Measurements from ENCODE around the gene GIPC3.

The GIPC3 gene

GRCh38 chr19:3605361-3605760 lies 20.1 kb downstream of the GIPC3 start:
- no peak for DNase-seq (ENCODE audit: low read depth in 2 of 2)

GRCh38 chr19:3605770-3606169 lies 20.5 kb downstream of the GIPC3 start:
- DNase-seq (ENCODE audit: low read depth in 2 of 2), result no peak

GRCh38 chr19:3606174-3606689 lies 21.0 kb downstream of the GIPC3 start:
- DNase-seq (ENCODE audit: low read depth in 2 of 2), result no peak

GRCh38 chr19:3606690-3607289 lies 21.5 kb downstream of the GIPC3 start, which contains the start of gene TBXA2R:
Gene TBXA2R, minus strand, starts transcription at chr19:3606875. Its CDS starts 6,241 bp downstream, at chr19:3600634.
- peak in 1 of 2 experiments; percentile 20 for DNase-seq (ENCODE audit: low read depth in 2 of 2)

- no peak for DNase-seq (ENCODE audit: low read depth in 2 of 2)
Measured at GRCh38 chr19:3607303-3608078, 22.2 kb downstream of the GIPC3 start.

GRCh38 chr19:3608079-3608641 lies 22.9 kb downstream of the GIPC3 start:
- DNase-seq (ENCODE audit: low read depth in 2 of 2), result no peak

GRCh38 chr19:3608750-3609322 lies 23.6 kb downstream of the GIPC3 start:
- no peak for DNase-seq (ENCODE audit: low read depth in 2 of 2)

GRCh38 chr19:3609779-3610719 lies 24.8 kb downstream of the GIPC3 start:
- DNase-seq (ENCODE audit: low read depth in 2 of 2), result no peak

GRCh38 chr19:3610745-3611717 lies 25.8 kb downstream of the GIPC3 start:
- DNase-seq (ENCODE audit: low read depth in 2 of 2), result no peak

- no peak for DNase-seq (ENCODE audit: low read depth in 2 of 2)
Measured at GRCh38 chr19:3611841-3612240, 26.6 kb downstream of the GIPC3 start.

GRCh38 chr19:3612330-3612729 lies 27.1 kb downstream of the GIPC3 start:
- no peak for DNase-seq (ENCODE audit: low read depth in 2 of 2)

GRCh38 chr19:3612901-3613741 lies 27.8 kb downstream of the GIPC3 start:
- no peak for DNase-seq (ENCODE audit: low read depth in 2 of 2)

- DNase-seq (ENCODE audit: low read depth in 2 of 2), result no peak
Measured at GRCh38 chr19:3613818-3614661, 28.8 kb downstream of the GIPC3 start.

- no peak for DNase-seq (ENCODE audit: low read depth in 2 of 2)
Measured at GRCh38 chr19:3614858-3615505, 29.7 kb downstream of the GIPC3 start.

GRCh38 chr19:3615524-3616135 lies 30.4 kb downstream of the GIPC3 start:
- DNase-seq (ENCODE audit: low read depth in 2 of 2), result no peak

GRCh38 chr19:3617463-3617862 lies 32.2 kb downstream of the GIPC3 start:
- DNase-seq (ENCODE audit: low read depth in 2 of 2), result no peak

- DNase-seq (ENCODE audit: low read depth in 2 of 2), result no peak
Measured at GRCh38 chr19:3618144-3618810, 33.0 kb downstream of the GIPC3 start.
